GM18502 (cell line): ENCODE measurements around the gene KAT6B.
"Not testable (repeated sequence)": the region's sequence is repeated elsewhere in the genome, so short reads cannot be mapped to it uniquely, and the experiment has no call there.

Experiments used
- ATAC-seq: cut with Tn5 transposase; IDR thresholded peaks from one replicate; pipeline ENCODE4 v1.9.1; 2021; ENCODE audit warnings: mild to moderate bottlenecking; ENCODE audit not compliant: unreplicated experiment, poor library complexity

KAT6B gene

DNA sequence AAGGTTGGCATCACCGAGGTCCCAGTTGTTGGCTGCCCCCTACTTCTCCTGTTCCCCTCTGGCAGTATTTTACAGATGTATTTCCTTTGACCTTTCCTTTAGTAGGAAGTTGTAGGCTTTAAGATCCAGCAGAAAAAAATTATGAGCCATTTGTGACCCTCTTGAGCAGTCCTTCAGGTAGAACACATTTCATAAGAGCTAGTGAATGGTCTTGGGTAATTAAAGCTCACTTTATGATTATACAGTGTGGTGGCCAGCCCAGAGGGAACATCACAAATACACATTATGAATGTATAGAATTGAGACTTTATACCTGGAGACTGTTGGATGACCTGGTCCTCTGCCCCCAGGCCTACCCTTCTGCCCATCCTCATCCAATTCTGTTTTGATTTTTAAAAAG lies 57.0 kb downstream of the KAT6B start:
- ATAC-seq = no peak

DNA sequence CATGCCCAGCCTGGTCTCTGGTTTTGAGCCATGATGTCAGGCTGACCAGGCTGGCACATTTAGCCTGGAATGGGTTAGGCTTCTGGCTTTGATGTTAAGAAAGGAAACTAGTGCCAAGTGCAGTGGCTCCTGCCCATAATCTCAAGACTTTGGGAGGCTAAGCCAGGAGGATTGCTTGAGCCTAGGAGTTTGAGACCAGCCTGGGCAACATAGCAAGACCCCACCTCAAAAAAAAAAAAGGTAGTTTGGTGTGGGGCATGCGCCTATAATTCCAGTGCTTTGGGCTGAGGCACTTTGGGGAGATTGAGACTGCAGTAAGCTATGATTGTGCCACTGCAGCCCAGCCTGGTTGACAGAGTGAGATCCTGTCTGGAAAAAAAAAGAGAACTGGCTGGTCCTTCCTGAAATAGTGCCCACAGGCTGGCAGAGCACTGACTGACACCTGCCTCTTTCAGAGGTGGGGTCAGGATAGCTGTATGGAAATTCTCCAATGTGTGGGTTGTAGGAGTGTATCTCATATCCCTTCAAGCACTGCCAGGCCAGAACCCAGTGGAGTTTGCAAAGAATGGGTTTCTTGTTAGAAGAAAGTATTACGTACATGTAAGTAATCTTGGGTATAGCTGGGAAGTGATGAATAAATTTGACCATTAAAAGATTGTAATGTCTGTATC lies 61.3 kb downstream of the KAT6B start:
- no peak for ATAC-seq

DNA sequence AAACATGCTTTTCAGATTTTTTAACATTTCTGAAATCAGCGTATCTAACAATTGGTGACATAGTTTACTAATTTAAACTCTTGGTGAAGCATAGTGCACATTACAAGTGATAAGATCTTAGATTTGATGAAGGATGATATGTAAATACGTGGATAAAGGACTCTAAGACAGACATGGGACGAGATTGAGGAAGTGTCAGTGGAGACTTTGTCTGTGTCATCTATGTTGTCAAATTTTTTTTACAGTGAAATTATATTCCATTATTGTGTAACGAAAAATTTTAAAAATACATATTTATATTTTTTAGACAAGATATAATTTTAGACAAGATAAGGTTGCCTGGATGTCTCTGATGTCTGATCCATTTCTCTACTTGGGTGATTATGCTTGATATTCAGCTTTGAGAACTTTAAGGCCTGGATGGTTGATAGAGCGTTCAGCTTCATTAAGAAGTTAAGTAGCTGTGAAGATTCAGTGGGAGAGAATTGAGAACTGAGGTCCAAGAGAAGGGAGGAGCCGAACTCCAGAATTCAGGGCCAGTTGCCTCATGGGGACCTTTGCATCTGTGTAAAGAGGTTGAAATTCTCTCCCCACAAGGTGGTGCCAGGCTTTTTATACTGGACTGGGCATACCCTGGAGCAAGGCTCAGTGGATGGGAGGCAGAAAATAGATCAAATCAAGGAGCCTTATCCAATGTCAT lies 62.7 kb downstream of the KAT6B start:
- no peak for ATAC-seq

DNA sequence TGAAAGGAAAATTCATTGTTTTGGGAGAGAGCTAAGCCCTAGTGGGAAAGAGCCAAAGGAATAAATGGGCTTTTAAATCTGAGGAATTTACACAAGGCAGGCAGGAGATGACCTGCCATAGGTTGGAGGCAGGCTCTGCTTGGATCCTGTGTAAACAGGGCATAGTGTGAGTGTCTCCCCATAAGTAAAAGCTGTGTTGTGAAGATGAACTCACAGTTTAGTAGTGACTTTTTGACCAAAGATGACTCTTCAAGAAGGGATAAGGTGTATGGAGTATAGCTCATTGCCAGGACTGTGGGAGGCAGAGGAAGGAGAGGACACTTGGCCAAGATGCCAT lies 63.2 kb downstream of the KAT6B start:
- no peak for ATAC-seq

DNA sequence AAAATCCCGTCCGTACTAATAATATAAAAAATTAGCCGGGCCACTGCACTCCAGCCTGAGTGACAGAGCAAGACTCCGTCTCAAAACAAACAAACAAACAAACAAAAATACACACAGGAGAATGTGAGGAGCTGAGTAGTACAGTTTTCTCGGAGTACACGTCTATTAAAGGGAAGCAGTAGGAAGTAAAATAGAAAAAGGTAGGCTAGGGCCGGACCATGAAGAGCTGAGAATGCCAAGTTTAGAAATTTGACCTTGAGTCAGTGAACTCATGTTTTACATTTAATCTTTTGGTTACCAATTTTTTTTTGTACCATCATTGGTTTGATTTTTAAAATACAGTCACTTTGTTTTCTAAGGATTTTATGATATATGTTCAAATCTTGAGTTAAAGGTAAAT lies 64.1 kb downstream of the KAT6B start:
- no peak for ATAC-seq

DNA sequence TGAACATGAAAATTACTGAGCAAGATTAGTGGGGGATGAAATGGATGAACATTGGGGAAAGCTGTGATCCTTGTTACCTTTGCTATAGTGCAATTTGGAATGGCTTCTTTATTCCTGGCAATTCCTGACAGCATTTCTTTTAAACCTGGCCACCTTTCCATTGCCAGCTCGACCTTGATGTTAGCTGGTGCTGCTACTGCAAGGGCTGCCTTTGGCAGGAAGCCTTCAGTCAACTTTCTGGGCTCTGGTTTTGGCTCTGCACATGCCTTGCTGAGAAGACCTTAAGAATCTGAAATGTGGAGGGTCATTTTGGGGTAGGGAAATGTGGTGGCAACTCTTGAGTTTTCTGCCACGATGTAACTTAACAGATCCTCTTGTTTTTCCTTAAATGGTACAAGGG lies 64.7 kb downstream of the KAT6B start:
- ATAC-seq = no peak

DNA sequence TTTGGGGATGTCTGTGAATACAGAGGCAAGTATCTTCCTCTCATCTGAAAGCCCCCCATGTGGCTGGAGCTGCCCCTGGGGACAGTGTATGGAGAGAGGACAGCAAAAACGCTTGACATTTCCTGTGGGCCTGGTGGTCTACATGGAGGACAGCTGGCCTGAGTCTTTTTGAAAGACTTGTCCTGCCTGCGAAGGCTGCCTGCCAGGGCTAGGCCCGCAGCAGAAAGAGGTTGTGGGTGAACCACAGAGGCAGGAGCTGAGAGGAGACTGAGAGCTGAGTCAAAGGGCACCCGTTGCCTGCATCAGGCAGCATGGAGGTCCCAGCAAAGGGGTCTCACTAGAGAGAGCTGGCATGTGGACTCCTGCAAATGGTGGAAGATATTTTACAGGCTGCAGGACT lies 66.4 kb downstream of the KAT6B start:
- no peak for ATAC-seq

DNA sequence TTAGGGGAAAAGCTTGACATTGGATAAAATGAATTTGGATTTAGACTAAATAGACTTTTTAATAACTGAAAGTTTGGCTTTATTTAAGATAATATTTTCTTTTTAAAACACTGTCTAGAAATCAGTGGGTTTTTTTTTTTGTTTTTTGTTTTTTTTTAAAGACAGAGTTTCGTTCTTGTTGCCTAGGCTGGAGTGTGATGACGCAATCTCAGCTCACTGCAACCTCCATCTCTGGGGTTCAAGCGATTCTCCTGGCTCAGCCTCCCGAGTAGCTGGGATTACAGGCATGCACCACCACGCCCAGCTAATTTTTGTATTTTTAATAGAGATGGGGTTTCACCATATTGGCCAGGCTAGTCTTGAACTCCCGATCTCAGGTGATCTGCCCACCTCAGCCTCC lies 66.9 kb downstream of the KAT6B start:
- ATAC-seq = not testable (repeated sequence)

DNA sequence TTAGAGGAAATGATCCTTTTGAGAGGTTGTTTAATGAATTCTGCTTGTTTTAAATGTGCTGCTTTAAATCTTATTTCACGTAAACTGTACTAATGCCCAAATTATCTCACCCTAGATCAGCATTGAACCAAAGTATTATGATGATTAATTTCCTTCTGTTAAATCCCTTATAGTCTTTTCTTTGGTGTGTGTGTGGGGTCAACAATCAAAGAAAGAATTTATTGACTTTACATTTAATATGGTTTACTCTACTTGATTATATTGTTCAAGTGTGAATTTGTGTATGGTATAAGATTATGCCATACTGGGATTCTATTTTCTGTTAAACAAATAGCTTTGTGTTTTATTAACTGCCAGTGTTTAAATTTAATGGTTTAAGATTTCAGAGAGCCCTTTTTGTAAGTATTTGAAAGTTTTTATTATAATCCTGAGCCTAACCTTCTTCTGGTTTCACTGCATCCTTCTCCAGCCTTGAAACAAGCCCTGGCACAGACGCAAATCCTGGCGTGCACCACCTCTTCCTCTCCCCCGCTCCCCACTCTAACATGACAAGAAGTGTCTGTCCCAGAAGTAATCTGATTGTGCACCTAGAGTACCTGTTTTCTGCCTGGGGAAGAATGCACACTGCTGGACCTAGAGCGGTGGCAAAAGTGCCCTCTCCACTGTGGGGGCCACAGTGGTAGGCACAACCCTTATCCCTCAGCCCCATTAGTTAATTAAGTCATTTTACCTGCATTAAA lies 70.6 kb downstream of the KAT6B start:
- ATAC-seq = no peak

DNA sequence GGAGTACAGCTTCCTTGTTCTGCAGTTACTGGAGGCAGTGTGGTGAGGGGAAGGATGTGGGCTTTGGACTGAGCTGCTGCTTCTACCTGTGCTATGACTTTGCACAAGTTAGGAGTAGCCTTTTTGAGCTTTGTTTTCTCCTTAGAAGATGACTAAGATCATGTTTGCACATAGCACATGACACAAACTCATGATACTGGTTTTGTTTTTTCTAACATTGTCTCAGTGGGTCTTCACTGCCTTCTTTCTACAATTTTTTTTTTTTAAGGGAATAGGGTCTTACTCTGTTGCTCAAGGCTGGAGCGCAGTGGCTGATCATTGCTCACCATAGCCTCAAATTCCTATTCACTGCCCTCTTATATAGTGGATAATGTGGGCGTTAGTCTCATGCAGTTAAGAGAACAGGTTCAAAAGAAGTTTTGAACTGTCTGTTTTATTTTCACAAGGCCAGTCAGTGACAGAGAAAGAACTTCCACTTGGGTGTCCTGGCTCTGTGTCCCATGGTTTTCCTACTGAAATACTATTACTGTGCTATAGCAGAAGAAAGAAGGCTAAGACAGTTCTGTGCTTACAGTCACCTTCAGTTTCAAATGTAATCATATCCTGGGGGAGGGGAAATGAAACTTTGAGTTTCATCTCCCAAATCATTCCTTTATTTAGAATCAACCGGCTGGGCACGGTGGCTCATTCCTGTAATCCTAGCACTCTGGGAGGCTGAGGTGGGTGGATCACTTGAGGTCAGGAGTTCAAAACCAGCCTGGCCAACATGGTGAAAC lies 72.0 kb downstream of the KAT6B start:
- peak; percentile 81 for ATAC-seq

DNA sequence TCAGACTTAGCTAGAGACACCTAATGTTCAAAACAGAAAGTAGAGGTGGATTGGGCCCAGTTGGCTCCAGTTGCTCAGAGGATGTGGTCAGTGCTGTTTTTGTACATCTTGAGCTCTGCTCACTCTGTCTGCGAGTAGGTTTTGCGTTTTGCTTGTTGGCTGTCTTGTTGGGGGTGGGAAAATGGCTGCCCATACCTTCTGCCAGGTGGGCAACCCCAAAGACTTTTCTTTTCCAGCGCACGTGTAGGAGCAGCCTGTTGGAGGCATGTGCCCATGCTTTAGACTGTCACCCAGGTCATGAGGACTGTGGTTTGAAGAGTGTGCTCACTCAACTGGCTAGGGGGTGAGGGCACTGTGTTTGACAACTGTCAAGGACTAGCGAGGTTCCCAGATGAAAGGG lies 73.9 kb downstream of the KAT6B start:
- peak; percentile 52 for ATAC-seq

DNA sequence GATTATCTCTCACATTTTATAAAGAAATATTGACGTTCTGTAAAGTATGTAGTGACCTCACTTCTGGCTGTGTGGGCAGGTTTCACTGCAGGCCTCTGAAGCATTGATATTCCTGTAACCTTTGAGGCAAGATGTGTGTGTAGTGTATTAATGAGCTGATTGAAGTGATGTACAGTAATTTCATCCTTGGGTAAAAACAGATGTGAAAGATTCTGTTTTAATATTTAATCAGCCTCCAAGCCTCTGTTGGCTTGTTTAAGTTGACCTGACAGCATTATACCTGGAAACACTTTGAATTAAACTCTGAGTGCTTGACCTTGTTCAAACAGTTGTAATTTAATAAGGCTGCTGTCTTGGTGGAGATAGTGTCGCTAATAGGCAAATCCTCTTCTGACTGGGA lies 74.9 kb downstream of the KAT6B start:
- no peak for ATAC-seq

DNA sequence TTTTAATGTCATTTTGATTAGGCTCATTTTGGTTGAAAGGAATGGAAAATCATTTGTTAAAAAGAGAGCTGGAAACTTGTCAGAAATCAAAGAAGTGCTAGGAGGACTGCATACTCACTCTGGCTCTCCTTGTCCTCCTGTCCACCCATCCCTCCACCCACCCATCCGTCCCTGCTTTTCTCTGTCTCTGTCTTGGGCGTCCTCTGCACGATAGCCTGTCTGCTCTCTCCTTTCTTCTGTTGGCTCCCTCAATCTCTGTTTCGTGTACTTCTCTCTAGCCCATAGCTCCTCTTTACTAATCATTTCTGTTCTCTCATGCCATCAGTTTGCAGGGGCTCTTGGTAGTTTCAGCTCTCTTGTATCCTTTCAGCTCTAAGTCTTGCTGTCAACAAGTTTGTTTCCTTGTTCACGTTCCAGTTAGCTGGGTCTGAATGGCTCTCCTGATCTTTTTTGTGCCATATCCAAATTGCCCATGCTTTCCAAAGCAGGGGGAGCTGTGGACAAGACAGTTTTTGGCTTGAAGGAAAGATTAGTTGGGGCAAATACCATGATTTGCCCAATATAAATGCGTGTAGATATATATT lies 75.6 kb downstream of the KAT6B start:
- no peak for ATAC-seq

DNA sequence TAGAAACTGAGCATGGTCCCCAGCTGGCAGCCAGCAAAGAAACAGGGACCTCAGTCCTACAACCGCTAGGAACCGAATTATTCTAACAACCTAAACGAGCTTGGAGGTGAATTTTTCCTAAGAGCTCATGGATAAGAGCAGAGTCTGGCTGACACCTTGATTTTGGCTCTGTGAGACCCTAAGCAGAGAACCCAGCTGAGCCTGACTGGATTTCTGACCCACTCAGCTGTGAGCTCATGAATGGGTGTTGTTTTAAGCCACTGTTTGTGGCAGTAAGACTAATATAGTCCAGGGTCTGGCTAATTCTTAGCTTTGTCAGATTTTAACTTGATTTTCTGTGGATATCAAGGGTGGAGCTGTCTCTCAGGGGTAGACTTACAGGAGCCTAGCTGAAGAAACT lies 77.1 kb downstream of the KAT6B start:
- no peak for ATAC-seq

DNA sequence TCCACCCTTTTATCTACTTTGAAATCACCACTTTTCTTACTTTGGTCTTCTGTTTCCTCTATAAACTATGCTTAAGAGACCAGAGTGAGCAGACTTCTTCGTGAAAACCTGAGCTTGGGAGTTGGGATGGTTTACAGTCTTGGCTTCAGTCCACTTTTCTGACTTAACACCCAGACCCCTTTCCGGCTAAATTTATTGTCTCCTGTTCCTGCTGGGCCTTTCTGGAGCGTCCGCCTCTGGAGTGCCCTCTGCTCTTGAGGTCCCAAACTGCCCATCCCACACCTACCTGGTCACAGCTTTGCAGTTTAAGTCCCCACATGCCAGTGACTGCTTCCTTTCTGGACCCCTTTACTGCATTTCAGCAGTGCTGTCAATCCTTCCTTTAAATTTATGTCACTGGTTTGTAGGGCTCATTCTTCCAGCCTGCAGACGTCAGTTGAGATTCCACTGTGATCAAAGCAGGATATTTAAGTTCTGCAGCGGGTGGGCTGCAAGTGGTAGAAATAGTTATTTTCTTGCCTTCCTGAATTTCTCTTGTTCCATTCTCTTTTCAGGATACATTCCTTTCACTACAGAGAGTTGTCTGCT lies 80.3 kb downstream of the KAT6B start:
- ATAC-seq = no peak

DNA sequence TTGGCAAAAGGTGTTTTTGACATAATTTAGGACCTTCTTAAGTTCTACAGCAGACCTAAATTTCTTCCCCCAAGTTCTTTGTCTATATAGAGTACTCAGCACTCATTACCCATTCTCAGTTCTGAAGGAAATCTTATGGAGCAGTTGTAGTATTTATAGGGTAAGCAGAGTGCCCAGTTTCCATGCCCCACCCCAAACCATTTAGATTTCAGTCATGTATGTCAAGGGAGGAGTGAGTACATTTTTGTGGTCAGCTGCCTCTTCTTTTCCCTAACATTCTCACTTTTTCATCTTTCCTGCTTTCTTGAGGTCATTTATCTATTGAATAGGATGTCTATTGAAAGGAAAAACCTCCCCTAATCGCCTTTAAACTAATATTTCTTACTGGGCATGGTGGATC lies 83.3 kb downstream of the KAT6B start:
- ATAC-seq = no peak

DNA sequence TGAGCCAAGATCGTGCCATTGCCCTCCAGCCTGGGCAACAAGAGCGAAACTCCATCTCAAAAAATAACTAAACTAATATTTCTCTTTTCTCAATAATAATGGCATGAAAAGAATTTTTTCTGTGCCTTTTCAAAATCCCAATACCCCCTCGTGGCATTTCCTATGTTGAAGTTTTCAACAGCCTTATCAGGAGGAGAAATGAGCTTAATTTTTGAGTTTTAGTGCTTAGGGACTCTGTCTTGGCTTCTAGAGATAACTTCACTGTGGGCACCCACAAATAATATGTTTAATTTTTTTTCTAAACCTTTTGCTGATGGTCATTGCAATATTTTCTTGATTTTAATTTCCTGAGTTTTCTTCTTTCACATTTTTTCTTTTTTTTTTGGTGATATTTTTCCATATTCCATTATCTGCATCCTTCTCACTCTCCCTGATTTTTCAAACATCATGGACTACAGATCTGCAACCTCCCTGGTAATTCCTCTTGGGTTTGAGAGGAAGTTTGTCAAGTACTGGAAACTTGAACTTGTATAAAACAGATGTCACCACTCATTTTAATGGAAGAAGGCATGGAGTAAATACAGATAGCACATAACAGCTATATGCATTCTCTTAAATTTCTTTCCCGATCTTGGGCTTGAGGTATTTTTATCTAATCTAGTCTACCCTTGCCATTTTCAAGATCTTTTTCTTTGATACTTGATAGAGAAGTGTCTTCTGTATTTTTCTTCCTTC lies 84.0 kb downstream of the KAT6B start:
- ATAC-seq = no peak

DNA sequence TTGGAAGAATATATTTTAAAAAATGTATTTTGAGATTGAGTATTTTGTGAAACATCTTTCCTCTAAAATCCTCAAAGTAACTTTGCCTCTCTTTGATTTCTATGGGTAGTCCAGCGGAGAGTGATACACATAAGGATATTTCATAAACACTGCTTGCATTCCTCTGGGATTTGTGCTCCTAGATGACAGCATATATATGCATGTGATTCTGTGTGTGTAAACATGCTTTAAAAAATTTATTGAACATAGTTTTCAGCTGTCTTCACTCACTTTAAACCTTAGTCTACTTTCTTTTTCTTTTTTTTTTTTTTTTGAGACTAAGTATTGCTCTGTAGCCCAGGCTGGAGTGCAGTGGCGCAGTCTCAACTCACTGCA lies 84.6 kb downstream of the KAT6B start:
- ATAC-seq = no peak

DNA sequence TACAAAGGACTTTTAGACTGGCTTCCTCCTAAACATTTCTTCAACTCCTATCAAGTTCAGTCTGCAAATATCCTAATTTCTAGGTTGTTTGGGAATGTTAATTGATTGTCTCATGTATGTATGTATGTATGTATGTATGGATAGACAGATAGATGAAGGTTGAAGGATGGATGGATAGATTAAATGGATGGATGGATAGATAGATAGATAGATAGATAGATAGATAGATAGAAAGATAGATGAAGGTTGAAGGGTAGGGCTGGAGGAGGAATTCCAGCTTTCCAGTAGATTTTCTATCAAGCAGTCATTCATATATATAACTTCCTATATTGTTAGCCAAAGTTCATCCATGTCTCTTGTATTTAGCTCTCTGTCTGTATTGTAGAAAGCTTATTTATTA lies 85.8 kb downstream of the KAT6B start:
- no peak for ATAC-seq

DNA sequence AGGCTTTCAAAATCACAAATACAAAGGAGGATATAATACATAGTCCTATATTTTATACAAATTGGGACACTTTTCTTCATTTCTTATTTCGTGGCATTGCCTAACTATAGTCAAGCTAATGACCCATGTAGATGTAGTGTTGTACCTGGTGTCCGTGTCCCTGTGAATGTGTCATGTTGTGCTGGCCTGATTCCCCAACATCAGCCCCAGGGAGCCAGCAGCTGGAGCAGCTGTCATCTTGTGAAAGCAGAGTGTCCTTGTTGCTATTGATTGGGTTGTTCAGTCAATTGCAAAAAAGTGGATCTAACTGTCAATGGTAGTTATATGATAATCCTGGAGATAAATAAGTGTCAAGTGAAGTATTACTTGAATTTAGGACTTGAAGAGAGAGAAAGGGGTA lies 86.3 kb downstream of the KAT6B start:
- ATAC-seq = no peak
